ENCODE results near the gene ZDHHC19. TPM values are rescaled to one million over a fixed set of nuclear protein-coding genes. Genes with fewer than 3 reads are reported as not detected.
"Not testable (repeated sequence)": the region's sequence is repeated elsewhere in the genome, so short reads cannot be mapped to it uniquely, and the experiment has no call there.

ZDHHC19 gene
- total RNA-seq, 1 experiment from 2014 or later: not detected

DNA sequence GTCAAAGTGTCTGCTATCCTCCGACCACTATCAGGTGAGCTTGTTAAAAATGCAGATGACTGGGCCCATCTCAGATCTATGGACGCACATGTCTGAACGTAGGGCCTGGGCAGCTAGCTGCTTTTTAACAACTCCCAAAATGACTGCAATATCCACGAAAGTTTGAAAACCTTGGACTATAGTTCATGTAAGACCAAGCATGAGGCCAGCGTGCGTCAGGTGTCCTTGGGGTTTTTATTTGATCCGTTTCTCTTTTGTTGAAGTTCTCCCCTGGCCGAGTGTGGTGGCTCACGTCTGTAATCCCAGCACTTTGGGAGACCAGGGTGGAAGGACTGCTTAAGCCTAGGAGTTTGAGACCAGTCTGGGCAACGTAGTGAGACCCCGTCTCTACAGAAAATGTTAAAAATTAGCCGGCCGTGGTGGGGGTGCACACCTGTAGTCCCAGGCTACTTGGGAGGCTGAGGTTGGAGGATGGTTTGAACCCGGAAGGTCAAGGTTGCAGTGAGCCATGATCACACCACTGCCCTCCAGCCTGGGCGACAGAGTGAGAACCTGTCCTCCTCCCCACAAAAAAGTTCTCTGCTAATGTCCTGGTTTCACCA lies 14.7 kb upstream of the ZDHHC19 start:
- DNase-seq (ENCODE audit: low read depth): no peak

DNA sequence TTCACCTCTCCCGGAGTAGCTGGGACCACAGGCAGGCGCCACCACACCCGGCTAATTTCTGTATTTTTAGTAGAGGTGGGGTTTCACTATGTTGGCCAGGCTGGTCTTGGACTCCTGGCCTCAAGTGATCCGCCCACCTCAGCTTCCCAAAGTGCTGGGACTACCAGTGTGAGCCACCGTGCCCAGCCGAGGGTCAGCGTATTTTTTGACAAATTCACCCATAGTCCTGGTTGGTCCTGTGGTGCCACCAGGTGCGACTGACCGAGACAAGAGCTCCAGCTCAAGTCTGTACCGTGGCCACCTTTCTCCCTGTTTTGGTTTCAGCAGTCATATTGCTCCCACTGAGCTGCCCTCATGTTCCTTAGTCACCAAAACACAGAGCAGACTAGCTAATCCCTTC lies 13.9 kb upstream of the ZDHHC19 start:
- DNase-seq (ENCODE audit: low read depth): no peak

DNA sequence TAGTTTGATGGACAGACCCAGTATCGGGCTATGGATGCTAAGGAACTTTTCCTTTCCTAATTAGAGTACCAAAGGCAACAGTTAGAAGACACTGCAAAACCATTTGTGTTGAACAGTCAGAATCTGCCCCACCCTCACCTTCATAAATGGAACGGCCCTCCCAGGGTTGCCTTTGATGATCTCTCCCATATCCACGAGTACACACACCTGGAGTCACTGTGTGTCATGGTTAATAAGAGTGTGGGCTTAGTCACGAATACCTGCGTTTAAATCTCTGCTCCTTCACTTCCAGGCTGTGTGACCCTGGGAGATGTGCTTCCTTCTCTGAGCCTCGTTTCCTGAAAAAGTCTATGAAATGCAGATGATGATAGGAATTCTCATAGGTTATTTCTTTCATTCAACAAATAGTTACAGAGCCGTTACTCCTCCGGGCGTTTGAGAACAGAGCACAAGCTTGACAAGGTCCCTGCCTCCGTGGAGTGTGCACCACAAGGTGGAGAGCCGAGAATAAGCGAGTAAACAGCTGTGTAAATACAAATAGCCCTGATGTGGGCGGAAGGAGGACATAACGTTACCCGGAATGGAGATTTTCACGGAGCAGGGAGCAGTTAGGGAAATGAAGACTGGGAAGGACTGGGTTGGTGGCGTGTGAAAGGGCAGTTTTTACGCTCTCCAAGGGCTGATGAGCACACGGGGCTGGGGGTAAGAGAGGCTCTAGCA lies 11.8 kb upstream of the ZDHHC19 start:
- DNase-seq (ENCODE audit: low read depth): peak; percentile 73

DNA sequence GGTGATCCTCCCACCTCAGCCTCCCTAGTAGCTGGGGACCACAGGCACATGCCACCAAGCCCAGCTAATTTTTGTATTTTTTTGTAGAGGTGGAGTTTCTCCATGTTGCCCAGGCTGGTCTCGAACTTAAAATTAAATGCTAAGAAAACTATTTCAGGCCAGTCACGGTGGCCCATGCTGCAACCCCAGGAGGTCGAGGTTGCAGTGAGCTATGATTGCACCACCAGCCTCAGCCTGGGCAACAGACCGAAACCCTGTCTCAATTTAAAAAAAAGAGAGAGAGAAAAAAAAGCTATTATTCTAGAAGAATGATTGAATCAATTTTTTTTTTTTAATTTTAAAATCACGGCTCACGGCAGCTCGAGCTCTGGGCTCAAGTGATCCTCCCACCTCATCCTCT lies 9.8 kb upstream of the ZDHHC19 start:
- no peak for DNase-seq (ENCODE audit: low read depth)

DNA sequence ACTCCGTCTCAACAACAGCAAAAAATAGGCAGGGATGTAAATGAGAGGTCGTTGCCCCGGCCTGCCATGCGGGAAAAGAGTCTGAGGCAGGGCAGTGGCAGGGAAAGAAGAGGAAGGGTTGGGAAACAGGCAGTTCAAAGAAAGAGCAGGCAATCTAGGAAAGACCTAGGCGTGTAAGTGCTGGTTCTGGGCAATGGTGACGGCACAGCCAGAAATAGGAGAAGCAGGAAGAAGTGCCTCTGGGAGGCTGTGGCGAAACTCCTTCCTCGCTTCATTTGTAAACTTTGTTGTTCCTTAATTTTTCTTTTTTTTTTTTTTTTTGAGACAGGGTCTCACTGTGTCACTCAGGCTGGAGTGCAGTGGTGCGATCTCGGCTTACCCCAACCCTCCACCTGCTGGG lies 9.4 kb upstream of the ZDHHC19 start:
- DNase-seq (ENCODE audit: low read depth): no peak

DNA sequence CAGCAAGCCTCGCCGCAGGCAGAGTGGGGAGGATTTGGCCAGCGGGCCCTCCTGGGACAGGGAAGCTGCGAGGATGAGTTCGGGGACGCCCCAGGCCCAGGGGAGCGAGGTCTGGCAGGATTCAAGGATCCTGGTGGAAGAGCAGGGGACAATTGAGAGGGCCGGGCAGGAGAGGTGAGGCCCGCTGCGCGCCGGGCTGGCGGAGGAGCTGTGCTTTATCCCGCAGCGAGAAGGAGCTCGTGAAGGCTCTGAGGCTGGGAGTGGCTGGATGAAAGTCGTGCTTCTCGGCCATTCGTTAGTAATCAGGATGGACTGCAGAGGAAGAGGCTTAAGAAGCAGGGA lies 8.7 kb upstream of the ZDHHC19 start:
- no peak for DNase-seq (ENCODE audit: low read depth)

DNA sequence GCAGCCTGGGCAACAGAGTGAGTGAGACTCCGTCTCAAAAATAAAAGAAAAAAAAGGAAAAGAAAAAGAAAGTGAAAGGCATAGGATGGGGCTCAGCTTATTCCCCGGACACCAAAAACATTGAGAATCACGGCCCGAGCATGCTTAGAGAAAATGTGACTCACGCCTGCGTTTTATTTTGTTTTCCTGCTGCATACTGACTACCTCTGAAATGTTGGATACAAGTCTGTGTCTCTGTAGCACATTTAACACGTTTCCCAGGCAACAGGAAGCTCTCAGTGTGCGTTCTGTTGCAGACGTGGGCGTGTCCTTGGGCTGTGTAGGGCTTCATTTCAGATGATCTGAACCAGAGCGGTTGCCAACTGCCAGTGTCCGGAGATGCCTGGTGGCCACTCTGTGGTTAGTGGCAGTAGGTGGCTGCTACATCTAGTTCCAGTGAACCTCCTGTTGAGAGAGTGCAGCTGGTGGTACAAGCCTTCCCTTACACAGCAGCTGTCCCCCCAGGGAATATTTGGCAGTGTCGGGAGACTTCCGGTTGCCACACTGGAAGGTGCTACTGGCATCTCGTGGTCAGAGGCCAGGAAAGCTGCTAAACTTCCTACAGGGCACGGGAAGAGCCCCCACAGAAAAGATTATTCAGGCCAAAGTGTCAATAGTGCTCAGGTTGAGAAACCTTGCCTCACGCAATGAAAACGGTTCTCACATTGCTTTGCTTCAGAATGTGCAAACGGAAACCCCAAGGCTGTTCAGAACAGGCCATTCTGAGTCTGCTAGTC lies 8.2 kb upstream of the ZDHHC19 start:
- DNase-seq (ENCODE audit: low read depth): peak; percentile 94

DNA sequence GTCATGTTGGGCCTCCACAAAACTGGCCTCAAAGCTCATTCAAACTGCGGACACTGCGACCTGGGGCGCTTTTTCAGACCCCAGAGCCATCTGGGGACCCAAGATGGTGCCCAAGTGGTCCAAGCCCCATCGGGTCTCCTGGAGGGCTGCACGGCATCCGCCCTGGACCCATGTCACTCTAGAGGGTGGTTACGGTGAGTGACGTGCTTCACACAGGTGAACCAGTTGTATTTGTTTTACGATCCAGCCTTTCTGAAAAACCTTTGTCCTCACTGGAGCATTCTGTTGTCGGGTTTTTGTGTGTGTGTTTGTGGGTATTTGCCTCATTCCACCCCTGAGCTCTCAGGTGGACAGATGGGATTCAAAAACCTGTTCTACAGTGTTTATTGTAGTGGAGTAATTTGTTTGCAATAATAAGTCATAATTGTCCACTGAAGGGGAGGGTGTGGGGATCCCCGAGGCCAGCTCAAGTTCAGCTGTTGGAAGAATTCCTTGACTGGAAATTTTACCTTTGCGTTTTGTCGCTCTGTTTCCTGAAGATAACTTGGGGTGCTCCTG lies 7.0 kb upstream of the ZDHHC19 start:
- no peak for DNase-seq (ENCODE audit: low read depth)

DNA sequence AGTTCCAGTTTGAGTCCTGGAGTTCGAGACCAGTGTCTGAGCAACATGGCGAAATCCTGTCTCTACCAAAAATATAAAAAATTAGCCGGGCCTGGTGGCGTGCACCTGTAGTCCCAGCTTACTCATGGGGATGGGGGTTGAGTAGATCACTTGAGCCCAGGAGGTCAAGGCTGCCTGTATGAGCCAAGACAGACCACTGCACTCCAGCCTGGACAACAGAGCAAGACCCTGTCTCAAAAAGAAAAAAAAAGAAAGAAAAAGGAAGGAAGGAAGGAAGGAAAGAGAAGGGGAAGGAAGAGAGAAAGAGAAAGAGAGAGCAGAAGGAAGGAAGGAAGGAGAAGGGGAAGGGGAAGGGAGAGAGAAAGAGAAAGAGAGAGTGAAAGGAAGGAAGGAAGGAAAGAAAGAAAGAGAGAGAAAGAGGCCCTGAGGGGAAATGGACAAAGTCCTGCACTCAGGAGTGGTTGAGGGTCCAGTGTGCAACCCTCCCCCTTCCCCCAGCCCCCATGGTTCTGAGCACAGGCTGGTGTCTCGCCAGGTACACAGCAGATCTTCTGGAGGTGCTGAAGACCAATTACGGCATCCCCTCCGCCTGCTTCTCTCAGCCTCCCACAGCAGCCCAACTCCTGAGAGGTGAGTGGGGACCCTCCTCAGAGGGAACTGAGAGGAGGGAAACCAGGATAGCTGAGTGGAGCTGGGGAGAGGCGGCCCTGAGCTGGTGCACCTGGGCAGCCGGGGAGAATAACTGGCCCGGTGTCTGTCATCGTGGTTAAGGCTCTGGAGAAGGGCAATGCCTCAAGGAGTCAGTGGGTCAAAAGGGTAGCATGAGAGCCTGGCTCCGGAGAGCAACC lies 6.3 kb upstream of the ZDHHC19 start:
- no peak for DNase-seq (ENCODE audit: low read depth)

DNA sequence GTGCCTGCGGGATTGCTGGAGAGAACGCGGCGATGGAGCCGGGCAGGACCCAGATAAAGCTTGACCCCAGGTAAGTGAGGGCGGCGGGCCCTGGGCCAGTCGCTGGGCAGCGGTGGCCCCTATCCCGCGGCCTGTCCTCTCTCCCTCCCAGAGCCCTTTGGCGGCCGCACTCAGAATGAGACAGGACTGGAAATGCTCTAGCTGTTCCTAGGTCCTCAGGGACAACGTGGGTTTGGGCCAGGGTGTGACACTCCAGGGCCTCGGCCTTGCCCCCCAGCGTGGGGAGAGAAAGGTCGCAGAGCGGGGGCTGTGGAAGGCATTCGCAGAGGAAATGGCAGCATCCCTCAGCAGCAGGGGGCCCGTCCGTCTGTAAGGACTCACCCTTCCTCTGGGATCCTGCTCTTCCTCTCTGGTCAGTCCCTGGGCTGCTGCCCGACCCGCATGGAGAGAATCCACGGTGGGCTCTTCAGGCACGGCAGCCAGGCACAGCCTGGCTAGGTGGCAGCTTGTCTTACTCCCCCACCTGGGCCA lies 5.5 kb upstream of the ZDHHC19 start:
- no peak for DNase-seq (ENCODE audit: low read depth)

DNA sequence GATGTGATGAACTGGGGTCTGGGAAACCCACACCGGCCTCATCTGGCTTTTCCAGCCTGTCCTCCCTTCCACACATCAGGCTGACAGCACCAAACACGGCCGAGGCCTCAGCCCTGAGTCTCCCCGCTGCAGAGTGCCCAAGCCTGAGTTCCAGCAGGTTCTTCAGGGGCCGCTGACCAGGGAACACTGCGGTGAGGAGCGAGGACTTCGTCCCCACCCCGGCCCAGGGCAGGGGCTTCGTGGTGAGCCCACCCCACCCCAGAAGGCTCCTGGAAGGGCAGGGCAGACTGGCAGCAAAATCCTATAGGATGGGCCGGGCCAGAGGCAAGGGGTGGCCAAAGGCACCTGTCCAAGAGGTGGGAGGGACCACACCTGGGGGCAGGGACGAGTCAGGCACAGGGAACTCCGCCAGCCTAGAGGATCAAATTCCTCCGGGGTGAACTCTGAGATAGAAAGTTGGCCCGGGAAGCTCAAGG lies 4.9 kb upstream of the ZDHHC19 start, which contains the start of gene SLC51A:
Gene SLC51A (plus strand): TSS at position 446 of the 476 bp plus-strand sequence. CDS start 179 bp downstream, outside the sequence.
- no peak for DNase-seq (ENCODE audit: low read depth)

DNA sequence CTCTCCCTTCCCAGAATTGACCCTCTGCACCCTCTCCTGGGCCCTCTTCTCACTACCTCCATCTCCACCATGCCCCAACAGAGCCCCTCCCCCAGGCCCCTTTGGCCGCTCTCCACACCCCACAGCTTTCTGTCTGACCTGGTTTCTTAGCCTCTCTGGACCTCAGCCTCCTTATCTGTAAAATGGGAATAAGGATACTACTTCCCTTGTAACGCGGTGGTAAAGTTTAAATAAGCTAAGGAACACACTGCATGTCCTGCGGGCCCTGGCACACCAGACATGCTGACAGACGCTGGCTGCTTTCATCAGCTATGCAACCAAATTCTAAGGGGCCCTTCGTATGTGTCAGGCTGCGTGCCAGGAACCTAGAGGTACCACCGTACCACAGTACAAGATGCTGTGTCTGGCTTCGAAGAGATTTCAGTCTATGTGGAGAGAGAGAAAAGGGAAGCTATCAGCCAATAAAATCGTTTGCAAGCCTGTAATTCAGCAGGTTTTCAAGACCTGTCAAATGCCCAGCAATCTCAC lies 4.4 kb upstream of the ZDHHC19 start:
- DNase-seq (ENCODE audit: low read depth): no peak

DNA sequence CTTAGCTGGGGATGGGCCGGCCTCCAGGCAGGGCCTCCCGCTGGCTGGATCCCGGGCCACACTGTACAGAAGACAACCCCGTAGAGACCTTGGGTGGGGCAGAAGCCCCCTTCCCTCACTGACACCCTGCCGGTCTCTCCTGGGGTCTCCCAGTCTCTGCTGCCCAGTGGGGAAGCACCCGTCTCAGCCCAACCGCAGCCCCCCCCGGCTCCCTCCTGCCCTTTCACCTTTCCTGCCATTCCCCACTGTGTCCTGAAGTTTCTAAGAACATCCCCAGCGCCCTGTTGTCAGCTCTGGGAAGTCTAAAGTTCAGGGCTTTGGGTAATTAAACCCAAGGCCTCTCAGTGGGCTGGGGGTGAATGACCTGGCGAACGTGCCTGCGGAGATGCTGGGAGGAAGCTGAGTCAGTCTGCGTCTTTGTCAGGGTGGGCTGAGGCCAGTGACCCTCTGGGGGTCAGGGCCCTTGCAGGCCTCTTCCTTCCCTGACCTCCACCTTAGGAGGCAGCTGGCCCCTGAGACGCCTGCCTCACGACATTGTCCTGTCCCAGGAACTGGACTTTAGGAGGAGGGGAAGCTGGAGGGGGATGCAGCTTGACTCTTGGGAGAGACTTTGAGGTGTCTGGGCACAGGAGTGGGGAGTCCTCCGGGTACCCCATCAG lies 3.7 kb upstream of the ZDHHC19 start:
- no peak for DNase-seq (ENCODE audit: low read depth)

DNA sequence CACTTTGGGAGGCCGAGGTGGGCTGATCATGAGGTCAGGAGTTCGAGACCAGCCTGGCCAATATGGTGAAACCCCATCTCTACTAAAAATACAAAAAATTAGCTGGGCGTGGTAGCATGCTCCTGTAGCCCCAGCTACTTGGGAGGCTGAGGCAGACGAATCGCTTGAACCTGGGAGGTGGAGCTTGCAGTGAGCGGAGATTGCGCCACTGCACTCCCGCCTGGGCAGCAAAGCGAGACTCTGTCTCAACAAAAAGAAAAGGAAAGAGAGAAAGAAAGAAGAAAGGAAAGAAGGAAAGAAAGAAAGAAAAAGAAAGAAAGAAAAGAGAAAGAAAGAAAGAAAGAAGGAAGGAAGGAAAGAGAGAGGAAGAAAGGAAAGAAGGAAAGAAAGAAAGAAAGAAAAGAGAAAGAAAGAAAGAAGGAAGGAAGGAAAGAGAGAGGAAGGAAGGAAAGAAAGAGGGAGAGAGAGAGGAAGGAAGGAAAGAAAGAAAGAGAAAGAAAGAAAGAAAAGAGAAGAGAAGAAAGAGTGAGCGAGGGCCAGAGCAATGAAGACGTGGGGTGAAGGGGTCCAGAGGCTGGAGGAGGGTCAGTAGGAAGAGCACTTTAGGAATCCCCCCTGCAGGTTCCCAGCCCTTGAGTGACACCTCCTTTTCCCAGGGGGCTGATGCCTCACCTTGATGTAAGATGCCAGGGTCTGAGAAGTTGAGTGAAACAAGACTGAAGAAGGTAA lies 1.1 kb downstream of the ZDHHC19 start:
- not testable (repeated sequence) for DNase-seq (ENCODE audit: low read depth)

DNA sequence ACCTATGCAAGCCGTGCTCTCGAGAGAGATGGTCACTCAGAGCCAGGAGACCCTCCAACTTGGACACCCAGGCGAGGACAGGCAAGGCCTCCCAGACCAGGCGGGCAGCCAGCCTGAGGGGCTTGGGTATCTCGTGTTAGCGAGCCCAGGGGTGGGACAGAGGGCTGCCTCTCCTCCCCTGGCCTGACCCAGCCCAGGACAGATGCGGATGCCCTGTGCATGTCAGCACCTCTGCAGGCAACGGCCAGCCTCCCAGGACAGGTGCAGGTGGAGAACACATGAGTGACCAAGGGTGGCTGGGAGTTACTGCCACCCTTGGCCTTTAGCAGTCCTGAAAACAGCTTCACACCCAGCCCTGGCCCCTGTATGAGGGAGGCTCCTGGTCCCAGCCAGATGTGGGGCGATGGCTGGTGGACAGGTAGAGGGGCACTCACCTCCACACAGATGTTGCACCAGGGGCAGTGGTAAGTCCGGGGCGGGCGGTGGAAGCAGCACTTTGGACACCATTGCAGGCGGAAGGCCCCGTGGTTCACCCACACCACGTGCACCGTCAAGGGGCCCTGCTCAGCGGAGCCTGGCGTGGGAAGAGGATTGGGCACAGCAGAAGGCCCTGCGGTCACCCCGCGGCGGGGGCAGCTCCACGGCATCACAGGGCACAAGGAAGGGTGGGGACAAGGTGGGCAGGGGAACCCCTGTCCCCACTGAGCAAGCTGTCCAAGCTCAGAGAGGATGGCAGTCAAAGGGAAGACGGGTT lies 2.1 kb downstream of the ZDHHC19 start:
- no peak for DNase-seq (ENCODE audit: low read depth)

DNA sequence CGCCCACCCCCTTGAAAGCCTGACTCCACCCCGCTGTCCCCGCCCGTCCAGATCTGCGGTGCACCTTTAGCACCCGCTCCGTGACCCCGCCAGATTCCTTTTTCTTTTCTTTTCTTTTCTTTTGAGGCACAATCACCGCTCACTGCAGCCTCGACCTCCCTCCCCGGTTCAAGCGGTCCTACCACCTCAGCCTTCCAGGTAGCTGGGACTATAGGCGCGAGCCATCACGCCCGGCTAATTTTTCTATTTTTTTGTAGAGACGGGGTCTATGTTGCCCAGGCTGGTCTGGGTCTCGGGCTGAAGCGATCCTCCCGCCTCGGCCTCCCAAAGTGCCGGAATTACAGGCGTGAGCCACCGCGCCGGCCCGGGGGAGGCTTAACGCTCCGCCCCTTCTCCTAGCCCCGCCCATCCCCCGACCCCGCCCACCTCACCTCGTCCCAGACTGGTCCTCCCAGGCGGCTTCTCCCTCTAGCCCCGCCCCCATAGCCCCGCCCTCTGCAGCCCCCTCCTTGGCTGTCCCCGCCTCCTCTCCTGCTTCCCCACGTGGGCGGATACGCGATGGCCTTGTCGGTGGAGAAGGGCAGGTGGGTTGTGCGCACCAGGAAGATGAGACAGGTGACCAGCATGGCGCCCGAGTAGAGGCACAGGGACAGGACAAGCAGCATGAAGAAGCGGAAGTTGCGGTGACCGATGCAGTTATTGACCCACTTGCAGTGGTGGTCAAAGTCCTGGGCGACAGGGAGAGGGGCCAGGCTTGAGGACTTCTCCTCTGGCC lies 3.2 kb downstream of the ZDHHC19 start:
- no peak for DNase-seq (ENCODE audit: low read depth)

DNA sequence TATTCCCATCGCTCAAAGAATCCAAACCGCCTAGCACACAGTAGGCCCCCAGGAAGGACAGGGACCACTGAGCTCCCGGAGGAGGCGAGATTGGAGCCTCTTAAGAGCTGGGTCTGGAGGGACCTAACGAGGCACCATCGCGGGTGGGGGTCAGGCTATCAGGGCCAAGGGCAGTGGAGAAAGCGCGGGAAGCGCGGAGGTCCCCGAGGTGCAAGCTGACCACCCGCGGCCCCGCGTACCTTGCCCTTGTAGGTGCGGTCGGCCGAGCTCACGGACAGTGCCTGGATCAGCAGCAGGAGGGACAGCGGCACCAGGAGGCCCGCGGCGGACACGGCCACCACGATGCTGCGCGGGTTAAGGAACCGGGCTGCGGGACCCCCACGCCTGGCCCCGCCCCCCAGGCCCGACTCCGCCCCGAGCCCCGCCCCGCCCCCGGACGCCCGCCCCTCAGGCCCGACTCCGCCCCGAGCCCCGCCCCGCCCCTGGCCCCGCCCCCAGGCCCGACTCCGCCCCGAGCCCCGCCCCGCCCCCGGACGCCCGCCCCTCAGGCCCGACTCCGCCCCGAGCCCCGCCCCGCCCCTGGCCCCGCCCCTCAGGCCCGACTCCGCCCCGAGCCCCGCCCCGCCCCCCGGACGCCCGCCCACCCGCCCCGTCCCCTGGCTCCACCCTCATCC lies 3.9 kb downstream of the ZDHHC19 start:
- no peak for DNase-seq (ENCODE audit: low read depth)

Measured in LHCN-M2 (cell line).